Left ventricle myocardium inferior (tissue), 1 donor: ENCODE data around the gene TMEM185B. TPM values are rescaled to one million over a fixed set of nuclear protein-coding genes. Genes with fewer than 3 reads are reported as not detected.

Experiments used
- DNase-seq: peaks from one replicate; pipeline ENCODE4 v3.0.0-alpha.2; 2020
- H3K27ac ChIP-seq: fragments of 200-600 bp; replicated peaks from 2 replicates; pipeline ENCODE4 v1.8.0; 2021
- H3K27me3 ChIP-seq: fragments of 200-600 bp; 2 replicates; pipeline ENCODE4 v1.8.0; 2021; ENCODE audit warnings: low read depth
- H3K36me3 ChIP-seq: fragments of 200-600 bp; 2 replicates; pipeline ENCODE4 v1.8.0; 2021
- H3K4me1 ChIP-seq: fragments of 200-600 bp; 2 replicates; pipeline ENCODE4 v1.8.0; 2021
- H3K4me3 ChIP-seq: fragments of 200-600 bp; 2 replicates; pipeline ENCODE4 v1.8.0; 2021; ENCODE audit warnings: mild to moderate bottlenecking, moderate library complexity
- H3K9me3 ChIP-seq: fragments of 200-600 bp; replicated peaks from 2 replicates; pipeline ENCODE4 v1.8.0; 2021
- intact Hi-C: fragments of 100-400 bp; cut with micrococcal nuclease; formaldehyde crosslinking; loops from one replicate; pipeline ENCODE4 v1.11.0; 2022
- total RNA-seq: library from RNA; stranded (reverse); fragmentation: NEBNext Ultra II Directional; extraction: Animal tissue kit (Norgen Biotek cat#: 25700); gene quantifications from one replicate; pipeline ENCODE4 v1.2.1, GENCODE V29; 2021
- TF ChIP-seq, protein P1 (sequence below): fragments of 200-600 bp; IDR thresholded peaks from 2 replicates; pipeline ENCODE4 v1.8.0; 2021; ENCODE audit warnings: antibody characterized with exemption, mild to moderate bottlenecking, borderline replicate concordance
- donor health status: DM: no; HTN: yes; CAD: no; lungs with severe emphysema.

Gene TMEM185B
- total RNA-seq, 1 donor from 2014 or later, result 21.0 TPM

DNA sequence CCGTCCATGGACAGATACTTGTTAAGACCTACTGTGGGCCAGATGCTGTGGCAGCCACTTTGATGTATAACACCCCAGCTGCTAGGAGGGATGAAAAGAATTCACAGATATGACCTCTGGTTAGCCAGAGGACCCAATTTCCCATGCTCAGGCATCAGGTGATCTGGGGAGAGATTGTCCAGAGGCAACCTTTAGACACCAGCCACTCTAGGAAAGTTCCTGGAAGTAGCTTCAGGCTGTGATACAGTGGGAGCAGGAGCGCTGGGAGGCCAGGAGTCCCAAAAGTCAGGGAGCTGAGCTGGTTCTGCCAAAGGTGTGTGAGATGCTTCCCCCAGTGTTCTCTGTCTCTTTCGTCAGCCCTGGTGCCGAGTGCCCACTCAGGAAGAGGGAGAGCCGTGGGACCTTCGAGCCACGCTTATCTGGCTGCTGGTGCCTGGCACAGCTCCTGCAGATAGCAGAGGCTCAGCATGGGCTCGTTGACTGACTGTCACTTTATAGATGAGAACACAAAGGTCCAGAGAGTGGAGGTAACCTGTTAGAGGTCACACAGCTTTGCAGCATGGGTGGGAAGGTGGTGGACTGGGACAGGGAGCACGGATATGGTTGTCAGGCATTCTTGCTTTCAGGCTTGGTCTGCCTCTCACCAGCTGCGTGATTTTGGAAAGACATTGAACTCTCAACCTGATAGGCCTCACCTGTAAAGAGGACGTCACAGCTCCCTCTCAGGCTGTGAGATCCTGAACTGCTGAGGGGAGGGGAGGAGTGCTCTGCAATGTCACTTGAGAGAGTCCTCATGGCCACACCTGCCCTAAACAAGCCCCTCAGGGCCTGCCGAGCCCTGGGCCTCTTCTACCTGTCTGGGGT lies 21.7 kb upstream of the TMEM185B start:
- Histone ChIP-seq H3K27me3 (peaks cover 23% of the 10 kb centered on the region), H3K4me3 (no peak overlapping the region), H3K27ac (no peak overlapping the region), H3K9me3 (no peaks in the 10 kb centered on the region), H3K4me1 (peaks cover 34% of the 10 kb centered on the region), H3K36me3 (no peaks in the 10 kb centered on the region)
- intact Hi-C loops, result no loop called here
- DNase-seq, result no peak
- TF ChIP-seq, protein P1, sequence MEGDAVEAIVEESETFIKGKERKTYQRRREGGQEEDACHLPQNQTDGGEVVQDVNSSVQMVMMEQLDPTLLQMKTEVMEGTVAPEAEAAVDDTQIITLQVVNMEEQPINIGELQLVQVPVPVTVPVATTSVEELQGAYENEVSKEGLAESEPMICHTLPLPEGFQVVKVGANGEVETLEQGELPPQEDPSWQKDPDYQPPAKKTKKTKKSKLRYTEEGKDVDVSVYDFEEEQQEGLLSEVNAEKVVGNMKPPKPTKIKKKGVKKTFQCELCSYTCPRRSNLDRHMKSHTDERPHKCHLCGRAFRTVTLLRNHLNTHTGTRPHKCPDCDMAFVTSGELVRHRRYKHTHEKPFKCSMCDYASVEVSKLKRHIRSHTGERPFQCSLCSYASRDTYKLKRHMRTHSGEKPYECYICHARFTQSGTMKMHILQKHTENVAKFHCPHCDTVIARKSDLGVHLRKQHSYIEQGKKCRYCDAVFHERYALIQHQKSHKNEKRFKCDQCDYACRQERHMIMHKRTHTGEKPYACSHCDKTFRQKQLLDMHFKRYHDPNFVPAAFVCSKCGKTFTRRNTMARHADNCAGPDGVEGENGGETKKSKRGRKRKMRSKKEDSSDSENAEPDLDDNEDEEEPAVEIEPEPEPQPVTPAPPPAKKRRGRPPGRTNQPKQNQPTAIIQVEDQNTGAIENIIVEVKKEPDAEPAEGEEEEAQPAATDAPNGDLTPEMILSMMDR, result no peak

DNA sequence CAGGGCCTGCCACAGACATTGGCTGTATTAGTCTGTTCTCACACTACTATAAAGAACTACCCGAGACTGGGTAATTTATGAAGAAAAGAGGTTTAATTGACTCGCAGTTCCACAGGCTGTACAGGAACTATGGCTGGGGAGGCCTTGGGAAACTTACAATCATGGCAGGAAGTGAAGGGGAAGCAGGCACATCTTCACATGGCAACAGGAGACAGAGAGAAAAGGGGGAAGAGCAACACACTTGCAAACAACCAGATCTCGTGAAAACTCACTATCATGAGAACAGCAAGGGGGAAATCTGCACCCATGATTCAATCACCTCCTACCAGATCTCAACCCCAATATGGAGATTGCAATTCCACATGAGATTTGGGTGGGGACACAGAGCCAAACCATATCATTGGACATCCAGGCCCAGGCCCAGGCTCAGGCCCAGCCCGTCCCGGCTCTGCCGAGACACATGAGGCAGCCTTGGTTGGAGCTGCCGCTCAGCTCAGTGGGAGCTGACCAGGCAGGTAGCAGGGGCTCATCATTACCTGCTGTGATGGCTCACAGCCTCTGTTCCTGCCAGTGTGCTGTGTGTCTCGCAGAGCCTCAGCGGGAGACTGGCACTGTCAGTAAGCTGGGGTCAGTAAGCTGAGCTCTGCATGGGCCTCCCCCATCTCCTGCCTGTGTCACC lies 20.8 kb upstream of the TMEM185B start:
- Histone ChIP-seq H3K4me1 (peaks cover 40% of the 10 kb centered on the region), H3K27ac (no peak overlapping the region), H3K9me3 (no peaks in the 10 kb centered on the region), H3K36me3 (no peaks in the 10 kb centered on the region), H3K27me3 (peaks cover 29% of the 10 kb centered on the region), H3K4me3 (no peak overlapping the region)
- TF ChIP-seq, protein P1, result no peak
- intact Hi-C loops, result no loop called here
- no peak for DNase-seq

DNA sequence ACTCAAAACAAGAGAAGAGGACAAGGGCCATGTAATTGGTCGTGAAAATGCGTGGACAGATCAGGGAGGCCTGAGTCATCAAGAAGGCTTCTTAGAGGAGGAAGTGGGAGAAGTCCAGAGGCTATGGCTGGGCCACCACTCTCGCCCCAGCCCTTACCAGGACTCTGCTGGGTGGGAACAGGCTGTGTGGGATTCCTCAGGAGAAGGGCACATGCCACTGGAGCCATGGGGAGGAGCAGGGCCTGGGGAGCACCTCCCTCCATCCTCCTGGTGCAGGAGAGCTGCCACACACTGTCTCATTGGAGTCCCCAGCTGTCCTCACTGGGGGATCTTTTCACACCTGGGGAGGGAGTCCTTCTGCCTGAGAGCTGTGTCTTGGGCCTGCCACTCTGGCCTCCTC lies 20.0 kb upstream of the TMEM185B start:
- intact Hi-C loops, result no loop called here
- peaks cover 42% of the 10 kb centered on the region for H3K4me1 ChIP-seq
- H3K9me3 ChIP-seq, result no peaks in the 10 kb centered on the region
- no peak overlapping the region for H3K27ac ChIP-seq
- no peaks in the 10 kb centered on the region for H3K36me3 ChIP-seq
- TF ChIP-seq, protein P1, result no peak
- H3K27me3 ChIP-seq, result peaks cover 24% of the 10 kb centered on the region
- H3K4me3 ChIP-seq, result no peak overlapping the region
- DNase-seq, result no peak

DNA sequence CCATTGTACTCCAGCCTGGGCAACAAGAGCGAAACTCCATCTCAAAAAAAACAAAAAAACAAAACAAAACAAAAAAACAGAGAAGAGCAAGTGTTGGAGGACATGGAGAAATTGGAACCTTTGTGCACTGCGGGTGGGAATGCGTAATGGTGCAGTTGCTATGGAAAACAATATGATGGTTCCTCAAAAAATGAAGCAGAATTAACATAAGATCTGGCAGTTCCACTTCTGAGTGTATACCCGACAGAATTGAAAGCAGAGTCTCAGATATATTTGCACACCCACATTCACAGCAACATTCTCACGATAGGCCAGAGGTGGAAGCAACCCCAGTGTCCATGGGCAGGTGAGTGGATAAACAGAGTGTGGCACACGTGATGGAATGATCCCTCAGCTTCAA lies 18.5 kb upstream of the TMEM185B start:
- Histone ChIP-seq H3K27ac (peak overlapping the region; percentile 73), H3K4me3 (no peak overlapping the region), H3K4me1 (peaks cover 35% of the 10 kb centered on the region), H3K27me3 (peaks cover 20% of the 10 kb centered on the region), H3K36me3 (no peaks in the 10 kb centered on the region), H3K9me3 (no peaks in the 10 kb centered on the region)
- TF ChIP-seq, protein P1, result no peak
- DNase-seq, result no peak
- intact Hi-C loops, result no loop called here

DNA sequence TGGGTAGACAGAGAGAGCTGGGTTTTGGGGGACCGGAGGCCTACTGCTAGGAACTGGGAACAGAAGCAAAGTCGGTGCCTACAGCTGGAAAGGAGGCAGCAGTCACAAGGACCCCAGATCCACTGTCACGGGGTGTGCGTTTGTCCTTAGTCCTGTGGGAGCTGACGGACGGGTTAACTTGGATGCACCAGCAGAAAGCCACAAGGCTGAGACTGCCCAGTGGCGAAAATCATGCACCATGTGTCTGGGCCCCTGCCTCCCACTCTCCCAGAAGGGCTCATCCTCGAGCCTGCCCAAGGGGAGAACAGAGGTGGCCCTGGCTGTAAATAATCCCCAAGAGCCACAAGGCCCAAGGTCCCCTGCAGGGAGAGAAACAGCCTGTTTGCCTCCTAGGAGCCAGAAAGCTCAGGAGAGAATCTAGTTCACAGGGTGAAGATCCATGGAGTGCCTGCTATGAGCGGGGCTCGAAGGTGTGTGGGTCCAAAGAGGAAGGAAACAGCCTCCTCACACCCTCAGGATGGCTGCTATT lies 17.8 kb upstream of the TMEM185B start:
- Histone ChIP-seq H3K27me3 (peaks cover 21% of the 10 kb centered on the region), H3K9me3 (no peaks in the 10 kb centered on the region), H3K27ac (peak overlapping the region; percentile 73), H3K36me3 (no peaks in the 10 kb centered on the region), H3K4me3 (peak overlapping the region; percentile 11), H3K4me1 (peaks cover 35% of the 10 kb centered on the region)
- DNase-seq, result no peak
- intact Hi-C loops, result no loop called here
- TF ChIP-seq, protein P1, result no peak
